ENCODE results near the gene AJAP1.

- TF ChIP-seq POLR2A (IDR thresholded peaks at IDR 0.05; ENCODE audit: low read length) (no peak), GATA1 (IDR thresholded peaks at IDR 0.05; ENCODE audit: low read depth, low read length) (no peak)
Measured at GRCh38 chr1:4796161-4797015, 142.0 kb downstream of the AJAP1 start.
